Mammary epithelial cell (primary cell): ENCODE measurements around the gene NRF1.

Source experiments
- EZH2 ChIP-seq: IDR thresholded peaks from 2 replicates; pipeline ENCODE4 v1.6.1; 2012; ENCODE audit warnings: low read length, inconsistent platforms, borderline replicate concordance
- TF ChIP-seq, protein P1 (sequence below), 2 donors: IDR thresholded peaks in 1 of 2; conservative IDR thresholded peaks in 1 of 2; 2 replicates each; pipeline ENCODE4 v1.5.1; 2011 to 2012; ENCODE audit warnings: inconsistent platforms in 2 of 2, low read length in 2 of 2, mild to moderate bottlenecking in 2 of 2, control low read depth in 1 of 2, low read depth in 1 of 2; ENCODE audit not compliant: insufficient read depth in 1 of 2; ENCODE audit errors: extremely low read depth in 1 of 2

DNA sequence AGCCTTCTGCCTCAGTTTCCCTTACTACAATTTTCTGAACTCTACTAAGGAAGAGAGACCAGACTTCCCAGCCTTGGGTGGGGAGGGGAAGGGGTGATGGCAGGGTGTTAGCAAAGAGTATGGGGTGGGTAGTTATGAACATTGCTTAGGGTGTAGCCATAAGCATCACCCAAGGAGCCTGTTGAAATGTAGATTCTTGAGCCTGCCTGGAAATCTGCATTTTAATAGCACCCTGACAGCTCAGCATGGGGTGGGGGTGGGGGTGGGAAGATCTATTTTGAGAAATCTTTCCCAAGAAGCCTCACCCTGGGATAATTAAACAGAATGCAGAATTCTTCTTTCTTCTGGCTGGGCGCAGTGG lies 164.8 kb downstream of the NRF1 start:
- no peak for TF ChIP-seq EZH2
- TF ChIP-seq, protein P1, sequence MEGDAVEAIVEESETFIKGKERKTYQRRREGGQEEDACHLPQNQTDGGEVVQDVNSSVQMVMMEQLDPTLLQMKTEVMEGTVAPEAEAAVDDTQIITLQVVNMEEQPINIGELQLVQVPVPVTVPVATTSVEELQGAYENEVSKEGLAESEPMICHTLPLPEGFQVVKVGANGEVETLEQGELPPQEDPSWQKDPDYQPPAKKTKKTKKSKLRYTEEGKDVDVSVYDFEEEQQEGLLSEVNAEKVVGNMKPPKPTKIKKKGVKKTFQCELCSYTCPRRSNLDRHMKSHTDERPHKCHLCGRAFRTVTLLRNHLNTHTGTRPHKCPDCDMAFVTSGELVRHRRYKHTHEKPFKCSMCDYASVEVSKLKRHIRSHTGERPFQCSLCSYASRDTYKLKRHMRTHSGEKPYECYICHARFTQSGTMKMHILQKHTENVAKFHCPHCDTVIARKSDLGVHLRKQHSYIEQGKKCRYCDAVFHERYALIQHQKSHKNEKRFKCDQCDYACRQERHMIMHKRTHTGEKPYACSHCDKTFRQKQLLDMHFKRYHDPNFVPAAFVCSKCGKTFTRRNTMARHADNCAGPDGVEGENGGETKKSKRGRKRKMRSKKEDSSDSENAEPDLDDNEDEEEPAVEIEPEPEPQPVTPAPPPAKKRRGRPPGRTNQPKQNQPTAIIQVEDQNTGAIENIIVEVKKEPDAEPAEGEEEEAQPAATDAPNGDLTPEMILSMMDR (conservative IDR thresholded peaks at IDR 0.05 in 1 of 2, IDR thresholded peaks at IDR 0.05 in 1 of 2; ENCODE audit: extremely low read depth in 1 of 2, insufficient read depth in 1 of 2, low read depth in 1 of 2, low read length in 2 of 2) = no peak
